ENCODE data around the gene ERBB4.

The ERBB4 gene

GRCh38 chr2:212073360-212073759 lies 465.2 kb downstream of the ERBB4 start:
- H3K27ac ChIP-seq: no peak overlapping the region
- no peaks in the 10 kb centered on the region for H3K9me3 ChIP-seq (ENCODE audit: severe bottlenecking)
- no peaks in the 10 kb centered on the region for H3K27me3 ChIP-seq (ENCODE audit: insufficient read depth, low read depth, severe bottlenecking)
- DNase-seq: no peak
- H3K36me3 ChIP-seq: no peaks in the 10 kb centered on the region
- H3K4me3 ChIP-seq (ENCODE audit: low read depth, low read length): no peak overlapping the region
- no peak for TF ChIP-seq CTCF (IDR thresholded peaks at IDR 0.05; ENCODE audit: low read depth, low read length)

GRCh38 chr2:212066546-212066945 lies 472.1 kb downstream of the ERBB4 start:
- TF ChIP-seq CTCF (IDR thresholded peaks at IDR 0.05; ENCODE audit: low read depth, low read length): no peak
- H3K36me3 ChIP-seq: no peaks in the 10 kb centered on the region
- no peaks in the 10 kb centered on the region for H3K27me3 ChIP-seq (ENCODE audit: insufficient read depth, low read depth, severe bottlenecking)
- no peaks in the 10 kb centered on the region for H3K9me3 ChIP-seq (ENCODE audit: severe bottlenecking)
- DNase-seq: no peak
- no peak overlapping the region for H3K27ac ChIP-seq
- no peak overlapping the region for H3K4me3 ChIP-seq (ENCODE audit: low read depth, low read length)

GRCh38 chr2:212064318-212064717 lies 474.3 kb downstream of the ERBB4 start:
- DNase-seq: no peak
- no peak for TF ChIP-seq CTCF (IDR thresholded peaks at IDR 0.05; ENCODE audit: low read depth, low read length)
- H3K36me3 ChIP-seq: no peaks in the 10 kb centered on the region
- H3K27me3 ChIP-seq (ENCODE audit: insufficient read depth, low read depth, severe bottlenecking): no peaks in the 10 kb centered on the region
- no peaks in the 10 kb centered on the region for H3K9me3 ChIP-seq (ENCODE audit: severe bottlenecking)
- no peak overlapping the region for H3K27ac ChIP-seq
- H3K4me3 ChIP-seq (ENCODE audit: low read depth, low read length): no peak overlapping the region

DNA sequence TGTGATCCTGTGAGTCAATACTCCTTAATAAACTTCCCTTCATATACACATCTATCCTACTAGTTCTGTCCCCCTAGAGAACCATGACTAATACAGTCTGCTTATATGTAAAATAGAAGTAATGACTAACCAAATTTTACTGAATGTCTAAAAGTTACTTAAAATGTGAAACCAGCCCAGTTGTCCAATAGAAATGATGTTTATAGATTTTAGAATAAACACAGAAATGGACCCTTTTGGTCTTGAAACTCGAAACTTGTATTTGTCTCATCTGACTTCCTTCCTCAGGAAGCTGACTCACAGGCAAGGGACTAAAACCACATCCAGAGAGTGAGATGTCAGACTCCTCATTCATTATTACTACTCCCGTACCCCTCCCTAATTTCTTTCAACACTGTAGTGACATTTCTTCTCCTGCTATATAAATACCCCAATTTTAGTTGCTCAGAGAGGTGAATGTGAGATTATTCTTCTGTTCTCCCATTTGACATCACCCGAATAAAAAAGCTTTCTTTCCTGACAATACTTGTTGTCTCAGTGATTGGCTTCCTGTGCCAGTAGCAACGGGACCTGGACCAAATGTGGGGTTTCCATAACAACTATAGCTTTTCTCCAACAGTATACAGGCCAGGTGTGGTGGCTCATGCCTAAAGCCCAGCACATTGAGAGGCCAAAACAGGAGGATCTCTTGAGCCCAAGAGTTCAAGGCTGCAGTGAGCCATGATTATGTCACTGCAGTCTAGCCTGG lies 486.0 kb downstream of the ERBB4 start:
- Histone ChIP-seq H3K9me3 (ENCODE audit: severe bottlenecking) (peaks cover 5% of the 10 kb centered on the region), H3K27me3 (ENCODE audit: insufficient read depth, low read depth, severe bottlenecking) (no peaks in the 10 kb centered on the region), H3K36me3 (no peaks in the 10 kb centered on the region), H3K27ac (no peak overlapping the region), H3K4me3 (ENCODE audit: low read depth, low read length) (no peak overlapping the region)
- TF ChIP-seq CTCF (IDR thresholded peaks at IDR 0.05; ENCODE audit: low read depth, low read length): no peak
- no peak for DNase-seq

- H3K9me3 ChIP-seq (ENCODE audit: severe bottlenecking): peaks cover 5% of the 10 kb centered on the region
- no peaks in the 10 kb centered on the region for H3K27me3 ChIP-seq (ENCODE audit: insufficient read depth, low read depth, severe bottlenecking)
- H3K4me3 ChIP-seq (ENCODE audit: low read depth, low read length): no peak overlapping the region
- H3K27ac ChIP-seq: no peak overlapping the region
- DNase-seq: no peak
- TF ChIP-seq CTCF (IDR thresholded peaks at IDR 0.05; ENCODE audit: low read depth, low read length): no peak
- H3K36me3 ChIP-seq: no peaks in the 10 kb centered on the region
These were observed 487.7 kb downstream of the ERBB4 start for GRCh38 chr2:212050871-212051270.

GRCh38 chr2:212042562-212042961 lies 496.0 kb downstream of the ERBB4 start:
- Histone ChIP-seq H3K4me3 (ENCODE audit: low read depth, low read length) (no peak overlapping the region), H3K27ac (no peak overlapping the region), H3K9me3 (ENCODE audit: severe bottlenecking) (no peaks in the 10 kb centered on the region), H3K27me3 (ENCODE audit: insufficient read depth, low read depth, severe bottlenecking) (no peaks in the 10 kb centered on the region), H3K36me3 (no peaks in the 10 kb centered on the region)
- no peak for TF ChIP-seq CTCF (IDR thresholded peaks at IDR 0.05; ENCODE audit: low read depth, low read length)
- DNase-seq: no peak
